ENCODE data around the gene CCNJL.

- TF ChIP-seq MAX (IDR thresholded peaks at IDR 0.05) (no peak), CTCF (IDR thresholded peaks at IDR 0.05; ENCODE audit: low read depth, low read length, missing input control) (no peak), SP1 (IDR thresholded peaks at IDR 0.05) (no peak), ZBTB33 (IDR thresholded peaks at IDR 0.05) (no peak), GABPA (IDR thresholded peaks at IDR 0.05 in 1 of 2, conservative IDR thresholded peaks at IDR 0.05 in 1 of 2) (no peak), RAD21 (IDR thresholded peaks at IDR 0.05) (no peak), TAF1 (conservative IDR thresholded peaks at IDR 0.05) (no peak), REST (IDR thresholded peaks at IDR 0.05) (no peak), EGR1 (IDR thresholded peaks at IDR 0.05; ENCODE audit: low read depth in 2 of 2) (no peak), JUND (IDR thresholded peaks at IDR 0.05) (no peak), FOXA1 (IDR thresholded peaks at IDR 0.05) (no peak), ATF3 (IDR thresholded peaks at IDR 0.05) (no peak)
Observed at GRCh38 chr5:160207061-160207460, 105.3 kb downstream of the CCNJL start.

All from liver (tissue), 3 donors.